Measurements from ENCODE around the gene CXCL17. TPM values are rescaled to one million over a fixed set of nuclear protein-coding genes. Genes with fewer than 3 reads are reported as not detected.
A peak's percentile ranks its signal among the peaks of the same experiment; 100 is the strongest.

CXCL17 gene
- total RNA-seq, 4 donors from 2014 or later = 0.55 TPM; not detected in 3

- whole genome bisulfite sequencing = 7% methylated on average over 25 of the region's 38 CpGs
- no peaks in the 10 kb centered on the region for H3K9me3 ChIP-seq
- H3K27me3 ChIP-seq = peaks cover 14% of the 10 kb centered on the region
- H3K36me3 ChIP-seq = no peaks in the 10 kb centered on the region
- H3K27ac ChIP-seq = peak overlapping the region; percentile 44
- TF ChIP-seq CTCF (IDR thresholded peaks at IDR 0.05) (no peak), POLR2AphosphoS5 (IDR thresholded peaks at IDR 0.05) (no peak), EP300 (IDR thresholded peaks at IDR 0.05) (no peak), POLR2A (IDR thresholded peaks at IDR 0.05) (no peak)
- H3K4me1 ChIP-seq = peaks cover 53% of the 10 kb centered on the region
- DNase-seq (ENCODE audit: low spot score in 2 of 2) = no peak
- peak overlapping the region; percentile 57 for H3K4me3 ChIP-seq
Measured at GRCh38 chr19:42422901-42423461, 19.8 kb downstream of the CXCL17 start.

GRCh38 chr19:42422092-42422900 lies 20.4 kb downstream of the CXCL17 start:
- no peaks in the 10 kb centered on the region for H3K36me3 ChIP-seq
- H3K27ac ChIP-seq = peak overlapping the region; percentile 44
- TF ChIP-seq CTCF (IDR thresholded peaks at IDR 0.05) (no peak), POLR2AphosphoS5 (IDR thresholded peaks at IDR 0.05) (no peak), EP300 (IDR thresholded peaks at IDR 0.05) (no peak), POLR2A (IDR thresholded peaks at IDR 0.05) (no peak)
- peaks cover 53% of the 10 kb centered on the region for H3K4me1 ChIP-seq
- H3K27me3 ChIP-seq = peaks cover 14% of the 10 kb centered on the region
- H3K9me3 ChIP-seq = no peaks in the 10 kb centered on the region
- DNase-seq (ENCODE audit: low spot score in 2 of 2) = no peak
- 55% methylated on average over 15 of the region's 17 CpGs for WGBS
- peak overlapping the region; percentile 57 for H3K4me3 ChIP-seq

GRCh38 chr19:42421591-42422031 lies 21.1 kb downstream of the CXCL17 start:
- Histone ChIP-seq H3K9me3 (no peaks in the 10 kb centered on the region), H3K36me3 (no peaks in the 10 kb centered on the region), H3K27me3 (peaks cover 14% of the 10 kb centered on the region), H3K4me3 (no peak overlapping the region), H3K27ac (peak overlapping the region; percentile 44), H3K4me1 (peaks cover 53% of the 10 kb centered on the region)
- TF ChIP-seq EP300 (IDR thresholded peaks at IDR 0.05) (no peak), POLR2AphosphoS5 (IDR thresholded peaks at IDR 0.05) (peak in 1 of 3 donors; percentile 6)
- no peak for DNase-seq (ENCODE audit: low spot score in 2 of 2)
- 34% methylated on average over 8 of the region's 9 CpGs for WGBS

- Histone ChIP-seq H3K36me3 (no peaks in the 10 kb centered on the region), H3K9me3 (no peaks in the 10 kb centered on the region), H3K4me3 (no peak overlapping the region), H3K27ac (peak overlapping the region; percentile 33), H3K4me1 (peaks cover 53% of the 10 kb centered on the region), H3K27me3 (peaks cover 14% of the 10 kb centered on the region)
- WGBS = 79% methylated on average over 4 of the region's 4 CpGs
- DNase-seq (ENCODE audit: low spot score in 2 of 2) = no peak
- no peak for TF ChIP-seq POLR2AphosphoS5 (IDR thresholded peaks at IDR 0.05)
- no peak for TF ChIP-seq CTCF (IDR thresholded peaks at IDR 0.05)
- no peak for TF ChIP-seq EP300 (IDR thresholded peaks at IDR 0.05)
- no peak for TF ChIP-seq POLR2A (IDR thresholded peaks at IDR 0.05)
Measured at GRCh38 chr19:42421101-42421500, 21.6 kb downstream of the CXCL17 start.

- 44% methylated on average over 9 of the region's 10 CpGs for WGBS
- peaks cover 53% of the 10 kb centered on the region for H3K4me1 ChIP-seq
- H3K27me3 ChIP-seq = peaks cover 13% of the 10 kb centered on the region
- DNase-seq (ENCODE audit: low spot score in 2 of 2) = no peak
- H3K9me3 ChIP-seq = no peaks in the 10 kb centered on the region
- peak overlapping the region; percentile 33 for H3K27ac ChIP-seq
- peak; percentile 51 to 57 for TF ChIP-seq CTCF (IDR thresholded peaks at IDR 0.05)
- TF ChIP-seq EP300 (IDR thresholded peaks at IDR 0.05) = no peak
- no peak overlapping the region for H3K4me3 ChIP-seq
- no peaks in the 10 kb centered on the region for H3K36me3 ChIP-seq
Measured at GRCh38 chr19:42420055-42420544, 22.6 kb downstream of the CXCL17 start.

Measured in suprapubic skin (tissue), 4 donors.